SK-N-MC (cell line): ENCODE measurements around the gene FHL3.

Experiments
- EZH2 ChIP-seq: fragments of 200-600 bp; sonication (generic); IDR thresholded peaks from one replicate; pipeline ENCODE4 v1.6.1; 2017; ENCODE audit warnings: antibody characterized with exemption
- FOXP2 ChIP-seq: optimal IDR thresholded peaks from 2 replicates; pipeline ENCODE3; 2011; ENCODE audit warnings: mild to moderate bottlenecking, moderate library complexity; ENCODE audit not compliant: insufficient read depth; ENCODE audit errors: extremely low read length, control extremely low read depth
- POLR2AphosphoS5 ChIP-seq: IDR thresholded peaks from 2 replicates; pipeline ENCODE4 v1.6.1; 2012; ENCODE audit warnings: mild to moderate bottlenecking, low read depth, low read length, borderline replicate concordance

- no peak for TF ChIP-seq POLR2AphosphoS5
- no peak for TF ChIP-seq EZH2
- TF ChIP-seq FOXP2, result no peak
These were observed 30.7 kb downstream of the FHL3 start for GRCh38 chr1:37974567-37974966.
